Stimulated activated CD4-positive, alpha-beta T cell treated with anti-CD3 and anti-CD28 coated beads, Interleukin-4, amount 100 ng/mL, for 1 hour (primary cell): ENCODE measurements around the gene CDCP1.
A peak's percentile ranks its signal among the peaks of the same experiment; 100 is the strongest.
"Not testable (repeated sequence)": the region's sequence is repeated elsewhere in the genome, so short reads cannot be mapped to it uniquely, and the experiment has no call there.

Experiments used
- DNase-seq: peaks from one replicate; pipeline ENCODE4 v3.0.0-alpha.2; 2020

CDCP1 gene

DNA sequence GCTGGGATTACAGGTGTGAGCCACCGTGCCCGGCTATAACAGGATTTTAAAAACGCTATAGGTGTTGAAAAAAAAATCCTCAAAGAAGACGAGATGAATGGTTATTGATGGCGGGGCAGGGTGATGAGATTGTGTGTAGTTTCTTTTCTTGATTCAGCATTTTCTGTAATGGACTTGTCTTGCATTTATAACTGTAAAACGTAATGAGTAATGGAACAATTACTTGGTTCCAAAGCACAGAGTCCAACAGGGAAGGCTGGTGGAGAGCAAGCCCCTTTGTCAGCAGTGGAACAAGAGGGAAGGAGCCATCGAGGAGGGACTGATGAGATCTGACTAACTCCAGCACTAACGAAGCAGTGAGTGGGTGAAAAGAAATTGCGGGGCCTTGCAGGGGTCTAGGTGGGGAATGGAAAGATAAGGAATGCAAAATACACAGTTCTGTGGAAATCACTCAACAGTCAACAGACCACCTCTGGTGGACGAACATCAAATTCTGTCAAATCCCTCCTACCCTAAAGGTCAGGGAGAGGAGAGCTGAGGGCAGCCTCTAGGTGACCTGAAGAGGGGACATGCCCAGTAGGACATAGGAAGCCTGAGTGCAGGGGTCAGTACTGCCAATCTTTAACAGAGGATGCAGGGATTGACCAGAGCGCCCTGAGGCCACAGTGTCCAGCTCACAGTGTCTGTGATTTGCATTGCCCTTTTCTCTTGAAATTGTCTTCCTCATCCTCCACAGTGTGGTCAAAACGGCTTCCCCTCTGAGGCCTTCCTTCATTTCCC, 23.1 kb upstream of the CDCP1 start:
- no peak for DNase-seq

DNA sequence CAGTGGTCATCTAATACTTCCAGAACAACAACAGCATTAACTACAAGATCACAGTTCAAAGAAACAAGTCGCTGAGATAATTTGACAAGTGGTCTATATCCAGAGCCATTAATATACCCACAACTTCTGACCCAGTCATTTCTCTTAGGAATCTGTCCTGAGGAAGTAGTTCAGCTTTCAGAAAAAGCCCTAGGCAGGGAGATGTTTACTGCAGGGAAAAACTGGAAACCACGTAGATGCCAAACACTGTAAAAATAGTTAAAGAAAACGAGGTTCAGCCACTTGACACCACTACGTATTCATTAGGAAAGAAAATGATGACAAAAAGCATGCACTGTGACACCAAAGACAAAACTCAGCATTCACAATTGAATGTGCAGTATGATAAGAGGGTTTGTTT, 22.3 kb upstream of the CDCP1 start:
- no peak for DNase-seq

DNA sequence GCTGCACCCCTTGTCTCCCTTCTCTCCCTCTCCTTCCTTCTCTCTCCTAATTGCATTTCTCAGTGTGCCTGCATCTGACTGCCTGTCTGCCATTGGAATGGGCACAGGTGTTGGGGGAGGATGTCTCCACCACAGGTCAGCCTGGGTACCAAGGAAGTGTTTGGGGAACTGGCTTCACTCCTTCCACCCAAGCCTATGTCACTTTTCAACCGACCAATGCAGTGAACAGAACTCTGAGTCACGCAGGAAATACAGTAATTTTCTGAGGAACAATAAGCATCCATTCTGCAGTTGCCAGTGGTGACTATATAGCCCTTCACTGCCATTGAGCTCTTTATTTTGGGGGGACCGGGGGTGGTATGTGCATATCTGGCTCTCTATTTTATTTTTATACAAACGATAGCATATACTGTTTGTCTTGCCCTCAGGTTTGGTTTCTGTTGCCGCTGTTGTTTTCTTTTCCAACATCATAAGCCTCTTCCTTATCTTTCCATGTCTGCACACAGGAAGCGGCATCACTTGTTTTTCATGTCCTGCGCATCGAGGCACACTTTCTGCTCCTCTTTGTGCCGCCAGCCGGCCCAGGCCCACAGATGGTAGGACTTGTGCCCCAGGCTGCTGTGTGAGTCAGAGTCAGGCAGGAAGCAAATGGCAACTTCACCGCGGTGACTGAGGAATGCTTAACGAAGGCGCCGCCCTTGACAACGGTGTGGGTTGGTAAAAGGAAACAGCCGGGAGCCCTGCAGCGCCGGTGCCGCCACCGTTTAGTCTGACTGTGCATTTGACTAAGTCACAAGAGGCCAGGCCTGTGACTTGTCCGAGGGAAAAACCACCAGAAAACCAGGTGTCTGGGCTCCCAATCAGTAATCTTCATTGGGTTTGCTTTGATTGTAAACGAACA, 21.1 kb upstream of the CDCP1 start:
- peak; percentile 83 for DNase-seq

DNA sequence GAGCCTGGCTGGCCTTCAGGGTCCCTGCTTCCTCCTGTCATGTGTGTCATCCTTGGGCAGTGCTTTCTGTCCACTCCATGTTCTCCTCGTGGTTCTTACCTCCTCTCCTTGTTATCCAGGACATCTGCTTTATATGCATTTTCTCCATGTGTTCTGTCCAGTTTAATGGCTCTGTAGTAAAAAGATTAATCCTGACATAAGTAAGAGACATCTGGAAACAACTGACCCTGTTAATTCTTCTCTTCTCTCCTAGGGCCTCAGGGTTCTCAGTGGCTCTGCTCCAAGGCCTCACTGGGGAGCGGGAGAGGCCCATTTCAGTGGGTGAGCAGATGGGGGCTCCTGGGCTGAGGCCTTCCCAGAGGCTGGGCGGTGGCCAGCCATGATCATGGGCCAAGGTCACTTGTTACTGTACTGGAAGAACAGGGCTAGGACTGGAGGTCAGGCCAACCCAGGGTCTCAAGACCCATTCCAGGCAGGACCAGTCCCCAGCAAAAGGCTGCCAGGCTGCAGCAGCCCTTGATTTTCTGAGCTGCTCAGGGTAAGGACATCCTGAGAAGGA, 20.2 kb upstream of the CDCP1 start:
- DNase-seq: no peak

DNA sequence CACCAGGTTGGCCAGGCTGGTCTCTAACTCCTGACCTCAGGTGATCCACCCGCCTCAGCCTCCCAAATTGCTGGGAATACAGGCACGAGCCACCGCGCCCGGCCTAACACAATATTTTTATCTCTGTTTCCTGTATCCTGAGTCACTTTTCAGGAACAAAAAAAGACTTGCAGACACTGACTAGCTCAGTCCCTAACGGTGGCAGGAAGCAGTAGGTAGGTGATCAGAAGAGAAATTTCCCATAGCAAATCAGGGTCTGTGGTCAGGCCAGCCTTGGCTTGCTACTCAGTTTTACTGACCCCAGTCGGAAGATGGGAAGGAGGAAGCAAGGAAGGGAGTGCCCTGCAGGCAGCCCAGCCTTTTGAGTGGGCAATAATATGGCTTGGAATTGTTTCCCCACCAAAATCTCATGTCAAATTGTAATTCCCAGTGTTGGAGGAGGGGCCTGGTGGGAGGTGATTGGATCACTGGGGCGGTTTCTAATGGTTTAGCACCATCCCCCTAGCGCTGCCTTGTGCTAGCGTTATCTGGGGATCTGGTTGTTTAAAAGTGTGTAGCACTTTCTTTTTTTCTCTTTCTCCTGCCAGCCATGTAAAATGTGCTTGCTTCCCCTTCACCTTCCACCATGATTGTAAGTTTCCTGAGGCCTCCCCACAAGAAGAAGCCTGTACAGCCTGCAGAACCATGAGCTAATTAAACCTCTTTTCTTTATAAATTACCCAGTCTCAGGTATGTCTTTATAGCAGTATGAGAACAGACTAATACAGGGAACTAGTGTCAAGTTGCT, 19.5 kb upstream of the CDCP1 start:
- DNase-seq: no peak

DNA sequence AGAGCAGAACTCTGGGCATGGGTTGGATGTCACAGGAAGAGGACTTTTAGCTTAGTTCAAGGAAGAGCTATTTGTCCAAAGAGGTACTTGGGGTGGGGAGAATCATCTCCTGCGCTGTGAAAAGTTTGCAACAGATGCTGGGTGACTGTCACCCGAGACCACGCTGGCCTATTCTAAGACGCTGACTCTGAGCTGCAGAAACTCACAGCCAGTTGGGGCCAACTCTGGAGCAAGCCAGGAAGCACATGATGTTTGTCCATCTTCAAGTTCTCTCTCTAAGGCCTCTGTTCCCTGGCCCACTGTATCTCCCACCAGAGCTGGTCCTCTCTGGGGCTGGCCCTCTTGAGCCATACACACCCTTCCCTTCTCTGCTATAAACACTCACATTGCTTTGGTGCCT, 17.9 kb upstream of the CDCP1 start:
- DNase-seq: no peak

DNA sequence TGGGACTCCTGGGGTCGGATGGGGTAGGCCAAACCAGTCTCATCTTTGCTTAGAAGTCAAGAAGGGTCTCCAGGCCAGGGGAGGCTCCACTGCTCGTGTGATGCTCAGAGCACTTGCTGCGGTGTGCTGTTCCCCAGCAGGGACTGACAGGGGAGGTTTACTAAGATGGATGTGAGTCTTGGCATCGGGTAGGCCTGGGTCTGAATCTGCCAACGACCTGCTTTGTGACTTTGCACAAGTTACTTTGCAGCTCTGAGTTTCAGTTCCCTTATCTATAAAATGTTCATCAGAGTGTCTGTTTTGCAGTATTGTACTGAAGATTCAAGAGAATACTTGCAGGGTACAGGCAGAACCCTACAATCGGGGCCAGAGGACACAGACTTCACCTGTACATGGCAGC, 17.3 kb upstream of the CDCP1 start:
- DNase-seq: no peak

DNA sequence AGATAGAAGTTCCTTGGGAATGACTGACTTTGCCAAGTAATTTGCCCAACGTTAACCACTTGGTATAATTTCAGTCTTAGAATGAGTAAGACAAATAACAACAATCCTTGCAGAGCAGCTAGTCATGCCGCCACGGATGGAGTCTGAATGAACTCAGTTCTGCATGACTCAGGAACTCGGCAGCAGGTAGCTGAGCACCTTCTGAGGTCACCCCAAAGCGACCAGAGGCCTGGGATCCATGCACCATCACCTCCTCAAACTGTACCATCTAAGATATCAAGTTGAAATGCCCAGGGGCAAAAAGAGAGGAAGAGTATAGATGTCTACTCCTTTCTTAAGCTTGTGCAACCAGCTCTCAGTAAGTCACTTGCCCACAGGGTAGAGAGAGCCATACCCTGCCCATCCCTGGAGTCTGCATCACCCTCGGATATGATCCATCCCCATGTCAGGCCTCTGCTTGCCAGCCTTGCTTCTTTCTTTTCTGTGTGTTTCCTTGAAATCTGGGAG, 8.5 kb upstream of the CDCP1 start:
- DNase-seq: no peak

DNA sequence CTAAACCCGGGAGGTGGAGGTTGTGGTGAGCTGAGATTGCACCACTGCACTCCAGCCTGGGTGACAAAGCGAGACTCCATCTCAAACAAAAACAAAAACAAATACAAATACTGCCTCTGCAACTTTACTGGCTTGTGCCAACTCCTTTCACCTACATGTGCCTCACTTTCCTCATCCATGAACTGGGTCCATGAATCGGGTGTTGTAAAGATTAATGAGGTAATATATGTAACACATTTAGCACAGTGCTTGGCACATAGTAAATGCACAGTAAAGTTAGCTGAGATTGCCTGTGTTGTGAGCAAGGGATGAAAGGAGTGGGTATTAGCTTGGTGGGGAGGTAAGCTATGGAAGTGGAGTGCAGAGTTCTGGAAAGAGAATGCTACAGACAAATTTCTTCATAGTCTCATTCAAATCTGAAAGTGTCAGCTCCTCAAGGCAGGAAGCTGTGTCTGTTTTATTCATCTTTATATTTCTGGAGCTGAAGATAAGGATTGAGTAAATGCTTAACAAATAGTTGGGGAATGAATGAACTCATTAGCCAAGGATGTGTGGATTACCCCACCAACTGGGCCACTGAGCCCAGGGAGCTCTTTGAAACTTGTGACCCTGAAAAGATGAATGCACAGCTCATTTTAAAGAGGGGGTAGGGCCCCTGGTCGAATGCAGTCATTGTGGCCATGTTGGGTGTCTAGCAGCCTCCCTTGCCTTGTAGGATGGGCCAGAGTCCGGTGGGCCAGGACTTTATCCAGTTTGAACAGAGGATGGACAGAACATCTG, 7.7 kb upstream of the CDCP1 start:
- DNase-seq: no peak

DNA sequence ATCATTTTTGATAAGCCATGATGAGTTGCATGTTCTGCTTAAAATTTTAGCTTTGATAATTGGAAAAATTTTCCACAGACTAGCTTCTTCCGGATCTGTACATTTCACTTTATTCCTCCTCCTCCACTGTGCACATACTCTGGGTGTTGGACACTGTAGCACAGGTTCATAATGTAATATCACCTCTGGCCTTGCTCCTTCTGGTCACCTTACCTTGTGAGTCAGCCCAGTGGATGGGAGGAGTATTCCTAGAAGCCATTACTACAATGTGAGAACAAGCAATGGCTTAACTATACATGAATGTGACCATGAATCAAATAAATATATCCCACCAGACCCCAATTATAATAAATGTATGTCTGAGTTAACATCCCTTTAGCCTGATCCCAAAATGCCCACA, 6.1 kb upstream of the CDCP1 start:
- DNase-seq: no peak

DNA sequence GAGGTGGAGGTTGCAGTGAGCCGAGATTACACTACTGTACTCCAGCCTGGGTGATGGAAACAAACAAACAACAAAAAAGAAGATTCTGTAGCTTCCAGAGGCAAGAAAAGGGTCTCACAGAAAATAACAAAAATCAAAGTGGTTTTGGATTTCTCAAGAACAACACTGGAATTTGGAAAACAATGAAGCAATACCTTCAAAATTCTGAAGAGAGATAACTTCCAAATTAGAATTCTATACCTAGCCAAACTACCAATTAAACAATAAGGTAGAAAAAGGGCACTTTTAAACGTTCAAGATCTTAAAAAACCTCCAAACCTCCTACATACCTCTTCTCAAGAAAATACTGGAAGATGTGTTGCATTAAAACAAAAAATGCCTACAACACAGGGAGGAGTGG, 4.9 kb upstream of the CDCP1 start:
- no peak for DNase-seq

DNA sequence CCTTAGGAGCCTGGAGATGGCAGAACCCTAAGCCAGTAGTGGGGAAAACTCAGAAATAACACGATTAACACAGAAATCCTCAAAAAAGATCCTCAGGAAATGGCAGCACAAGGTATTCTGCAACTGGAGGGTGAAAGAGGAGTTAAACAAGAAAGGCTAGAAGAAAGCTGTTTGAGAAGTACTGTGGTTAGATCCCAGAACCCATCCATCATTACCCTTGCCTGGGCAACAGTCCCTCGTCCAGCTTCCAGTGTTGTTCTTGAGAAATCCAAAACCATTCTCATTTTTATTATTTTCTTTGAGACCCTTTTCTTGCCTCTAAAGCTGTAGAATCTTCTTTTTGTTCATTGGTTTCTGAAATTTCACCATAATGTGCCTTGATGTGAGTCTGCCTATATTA, 2.7 kb upstream of the CDCP1 start:
- no peak for DNase-seq

DNA sequence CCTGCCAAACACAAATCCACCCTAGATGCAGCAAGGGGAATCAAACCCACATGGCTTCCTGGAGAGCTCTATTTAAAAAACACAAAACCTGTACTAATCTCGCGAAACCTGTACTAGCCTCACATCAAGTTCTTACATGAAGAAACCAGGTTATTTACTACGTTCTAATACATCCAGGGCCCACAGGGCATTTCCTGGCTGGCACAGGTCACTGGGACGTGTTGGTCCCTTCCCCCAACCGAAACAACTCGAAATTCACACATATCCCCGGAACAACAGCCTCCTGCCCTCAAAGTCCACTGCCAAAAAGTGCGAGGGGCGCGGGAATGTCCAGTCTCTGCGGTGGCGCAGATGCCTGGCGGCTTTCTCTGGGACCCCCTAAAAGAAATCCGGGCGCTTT, 955 bp downstream of the CDCP1 start:
- DNase-seq: no peak

DNA sequence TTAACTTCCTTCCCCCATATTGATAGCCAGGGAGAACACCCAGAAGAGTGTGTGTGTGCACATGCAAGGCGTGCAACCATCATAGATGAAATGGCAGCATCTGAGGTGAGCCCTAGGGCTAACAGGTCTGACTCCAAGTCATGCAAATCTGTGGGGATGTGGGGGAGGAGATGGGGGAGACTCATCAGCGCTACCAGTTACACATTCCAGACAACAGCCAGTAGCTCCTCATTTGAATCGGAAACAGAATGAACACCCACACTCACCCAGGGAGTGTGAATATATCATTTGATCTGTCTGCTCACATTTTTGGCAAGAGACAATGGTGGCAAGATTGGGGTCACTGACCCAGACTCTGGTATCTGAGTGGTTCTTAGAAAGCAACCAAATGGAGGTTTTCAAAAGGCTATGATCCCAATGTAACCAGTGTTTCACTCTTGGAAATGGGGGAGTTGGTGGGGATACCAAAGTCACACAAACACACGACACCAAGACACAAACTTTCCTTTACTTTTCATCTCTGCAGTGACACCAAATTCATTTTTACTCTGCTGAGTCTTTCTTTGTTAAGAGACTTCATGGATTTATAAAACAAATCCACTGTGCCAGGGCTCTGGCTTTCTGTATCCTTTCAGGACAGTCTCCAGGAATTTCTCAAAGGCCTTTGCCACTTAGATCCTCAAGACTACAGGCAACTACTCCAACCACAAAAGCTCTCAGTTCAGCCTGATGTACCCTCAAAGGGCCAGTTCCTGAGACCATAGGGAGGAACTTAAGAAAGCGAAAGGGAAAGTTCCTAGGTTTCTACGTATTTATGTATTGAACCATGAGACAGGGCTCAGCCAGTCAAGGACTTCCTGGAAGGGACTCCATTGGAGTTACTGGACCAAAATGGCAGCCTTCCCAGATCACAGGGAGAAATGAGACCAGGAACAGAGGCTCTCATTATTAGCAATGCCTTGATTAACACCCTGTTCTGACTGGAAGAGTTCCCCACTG, 2.2 kb downstream of the CDCP1 start:
- DNase-seq: no peak

DNA sequence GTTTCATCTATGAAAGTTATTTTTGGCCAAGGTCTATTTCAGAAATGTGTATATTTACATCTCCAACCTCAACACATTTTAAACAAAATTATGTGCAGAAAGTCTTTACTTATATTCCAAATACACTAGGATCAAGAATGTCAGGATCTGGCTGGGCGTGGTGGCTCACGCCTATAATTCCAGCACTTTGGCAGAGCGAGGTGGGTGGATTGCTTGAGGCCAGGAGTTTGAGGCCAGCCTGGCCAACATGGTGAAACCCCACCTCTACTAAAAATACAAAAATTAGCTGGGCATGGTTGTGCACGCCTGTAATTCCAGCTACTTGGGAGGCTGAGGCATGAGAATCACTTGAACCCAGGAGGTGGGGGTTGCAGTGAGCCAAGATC, 5.4 kb downstream of the CDCP1 start:
- not testable (repeated sequence) for DNase-seq

DNA sequence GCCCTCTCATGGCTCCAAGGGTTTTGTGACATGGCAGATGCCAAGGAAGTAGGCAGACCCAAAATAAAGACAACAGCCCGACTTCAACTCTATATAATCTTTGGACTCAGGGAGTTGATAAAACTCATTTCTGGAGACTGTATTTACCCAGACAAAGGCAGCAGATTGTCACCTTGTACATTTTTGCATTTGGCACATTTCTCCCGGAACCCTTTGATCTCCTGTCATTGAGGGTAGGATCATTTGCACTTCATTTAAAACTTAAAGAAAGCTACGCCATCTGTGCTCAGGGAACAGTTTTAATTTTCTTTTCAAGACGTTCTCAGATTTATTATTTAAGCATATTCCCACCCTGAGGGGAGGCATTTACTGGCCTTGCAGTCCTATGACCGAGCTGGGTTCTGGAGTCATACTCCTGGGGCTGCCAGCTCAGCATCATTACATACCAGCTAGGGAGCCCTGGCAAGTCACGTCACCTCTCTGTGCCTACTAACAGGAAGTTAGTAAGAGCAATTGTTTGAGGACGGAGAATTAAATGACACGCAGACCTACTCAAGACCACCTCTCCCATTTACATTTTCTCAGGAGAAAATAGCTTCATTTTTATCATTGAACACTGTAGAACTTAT, 5.9 kb downstream of the CDCP1 start:
- no peak for DNase-seq

DNA sequence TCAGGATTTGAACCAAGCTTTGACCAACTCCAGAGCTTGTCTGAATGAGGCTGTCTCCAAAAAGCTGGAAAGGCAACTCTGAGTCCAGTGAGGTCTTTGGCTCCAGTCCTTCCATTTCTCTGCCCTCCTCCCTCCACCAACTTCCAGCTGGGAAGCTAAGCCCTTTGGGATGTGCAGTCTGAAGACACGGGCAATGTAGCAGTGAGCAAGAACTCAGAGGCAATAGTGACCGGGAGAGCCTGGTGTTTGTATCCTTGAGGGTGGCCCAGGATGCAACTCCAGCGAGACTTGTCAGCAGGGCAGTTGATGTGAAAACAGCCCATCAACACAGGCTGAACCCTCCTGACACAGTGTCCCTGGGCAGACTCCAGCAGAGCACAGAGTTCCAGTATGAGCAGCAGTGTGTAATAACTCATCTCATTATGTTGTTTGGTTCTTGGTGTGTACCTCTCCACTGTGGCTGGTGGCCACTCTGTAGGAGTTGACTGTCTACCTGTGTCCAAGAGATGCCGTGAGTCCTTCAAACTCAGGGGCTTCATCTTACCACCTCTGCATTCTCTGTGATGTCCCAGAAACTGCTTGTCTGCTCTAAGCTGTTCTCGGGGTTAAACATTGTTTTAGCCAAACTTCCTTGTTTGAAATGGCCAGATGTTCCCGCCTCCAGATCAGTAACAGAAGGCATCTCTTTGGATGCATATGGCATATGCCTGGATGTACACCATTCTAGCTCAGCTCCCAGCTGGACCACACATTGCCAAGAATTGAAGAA, 6.6 kb downstream of the CDCP1 start:
- DNase-seq: no peak

DNA sequence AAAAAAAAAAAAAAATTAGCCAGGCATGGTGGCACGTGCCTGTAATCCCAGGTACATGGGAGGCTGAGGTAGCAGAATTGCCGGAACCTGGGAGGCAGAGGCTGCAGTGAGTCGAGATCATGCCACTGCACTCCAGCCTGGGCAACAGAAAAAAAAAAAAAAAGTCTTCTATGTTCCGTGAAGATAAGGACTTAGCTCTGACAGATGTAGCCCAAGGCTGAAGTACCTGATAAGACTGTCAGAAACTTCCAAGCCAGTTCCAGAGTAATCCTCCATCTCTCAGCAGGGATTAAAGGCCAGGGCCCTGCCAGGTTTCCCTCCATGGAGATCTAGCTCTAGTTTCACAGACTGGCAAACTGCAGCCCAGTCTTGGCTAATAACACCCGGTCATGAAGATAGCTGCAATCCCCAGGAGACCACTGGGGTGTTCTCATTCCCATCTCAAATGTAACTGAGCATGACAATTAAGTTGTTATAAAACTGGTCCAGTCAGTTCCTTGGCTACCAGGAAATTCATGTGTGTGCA, 8.5 kb downstream of the CDCP1 start:
- no peak for DNase-seq

DNA sequence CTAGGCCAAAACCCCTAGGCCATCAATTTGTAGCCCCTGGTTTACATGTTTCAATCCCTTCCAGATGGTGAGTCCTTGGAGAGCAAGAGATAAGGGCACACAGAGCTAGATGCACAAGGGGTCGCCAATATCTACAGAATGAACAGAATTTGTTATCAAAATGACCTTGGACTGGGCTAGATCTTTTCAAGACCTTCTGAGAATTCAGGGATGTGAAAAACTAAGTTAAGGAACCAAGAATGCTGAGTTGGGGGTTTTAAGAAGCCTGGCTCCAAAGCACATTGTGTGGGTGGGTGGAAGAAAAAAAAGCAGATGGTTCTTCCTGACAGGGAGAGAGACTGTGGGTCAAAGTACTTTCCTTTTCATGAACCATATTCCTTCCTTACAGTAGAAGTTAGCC, 10.2 kb downstream of the CDCP1 start:
- no peak for DNase-seq
